Bone marrow (tissue), 2 donors: ENCODE measurements around the gene OSBPL6.

Source experiments
- DNase-seq, 2 donors: peaks; one replicate each; lab custom pipeline; 2025; lab: John Stamatoyannopoulos, UW

The OSBPL6 gene

DNA sequence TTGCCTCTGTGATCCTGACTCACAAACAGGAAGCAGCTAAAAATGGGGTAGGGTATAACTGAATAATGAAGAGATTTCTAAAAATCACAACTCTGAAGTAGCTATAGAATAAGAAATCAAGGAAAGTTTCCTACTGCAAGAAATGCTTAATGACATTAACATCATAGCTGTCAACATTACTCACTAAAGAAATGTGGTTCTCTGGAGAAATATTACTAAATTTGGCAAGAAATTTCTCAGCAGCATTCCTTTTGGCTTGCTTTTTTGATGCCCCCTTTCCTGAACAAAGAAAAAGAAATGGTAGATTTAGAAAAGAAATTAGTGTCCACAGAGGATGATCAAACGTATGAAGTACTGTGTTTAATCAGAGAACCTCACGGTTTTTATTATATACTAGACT is 247.1 kb downstream of the OSBPL6 start:
- DNase-seq = no peak

DNA sequence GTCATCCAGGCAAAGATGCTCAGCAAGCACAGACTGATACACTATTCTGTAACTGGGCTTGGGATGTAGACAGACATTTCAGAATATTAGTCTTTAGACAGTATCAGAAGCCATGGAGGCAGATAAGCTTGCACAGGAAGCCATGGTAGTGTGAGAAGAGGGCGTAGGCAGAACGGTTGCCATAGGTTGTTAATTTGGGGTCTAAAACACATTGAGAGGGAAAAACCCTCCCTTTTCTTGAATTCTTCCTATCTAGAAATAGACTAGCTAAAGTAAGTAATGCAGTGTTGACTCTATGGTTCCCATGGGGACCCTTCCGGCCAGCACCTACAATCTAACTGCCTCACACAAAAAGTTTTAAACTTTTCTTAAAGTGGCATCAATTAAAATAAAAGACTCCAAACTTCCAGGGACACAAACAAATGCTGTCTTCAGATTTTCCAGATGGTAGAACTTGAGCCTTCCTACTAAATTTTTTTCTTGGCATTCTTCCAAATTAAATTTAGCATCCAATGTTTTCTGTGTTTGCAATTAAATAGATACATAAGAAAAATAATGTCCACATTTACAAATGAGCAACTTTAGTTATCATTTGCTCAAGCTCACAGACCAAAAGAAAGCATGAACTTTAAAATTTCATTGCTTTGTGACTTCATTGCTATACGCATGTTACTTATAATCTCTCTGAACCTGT is 254.8 kb downstream of the OSBPL6 start:
- DNase-seq = no peak

DNA sequence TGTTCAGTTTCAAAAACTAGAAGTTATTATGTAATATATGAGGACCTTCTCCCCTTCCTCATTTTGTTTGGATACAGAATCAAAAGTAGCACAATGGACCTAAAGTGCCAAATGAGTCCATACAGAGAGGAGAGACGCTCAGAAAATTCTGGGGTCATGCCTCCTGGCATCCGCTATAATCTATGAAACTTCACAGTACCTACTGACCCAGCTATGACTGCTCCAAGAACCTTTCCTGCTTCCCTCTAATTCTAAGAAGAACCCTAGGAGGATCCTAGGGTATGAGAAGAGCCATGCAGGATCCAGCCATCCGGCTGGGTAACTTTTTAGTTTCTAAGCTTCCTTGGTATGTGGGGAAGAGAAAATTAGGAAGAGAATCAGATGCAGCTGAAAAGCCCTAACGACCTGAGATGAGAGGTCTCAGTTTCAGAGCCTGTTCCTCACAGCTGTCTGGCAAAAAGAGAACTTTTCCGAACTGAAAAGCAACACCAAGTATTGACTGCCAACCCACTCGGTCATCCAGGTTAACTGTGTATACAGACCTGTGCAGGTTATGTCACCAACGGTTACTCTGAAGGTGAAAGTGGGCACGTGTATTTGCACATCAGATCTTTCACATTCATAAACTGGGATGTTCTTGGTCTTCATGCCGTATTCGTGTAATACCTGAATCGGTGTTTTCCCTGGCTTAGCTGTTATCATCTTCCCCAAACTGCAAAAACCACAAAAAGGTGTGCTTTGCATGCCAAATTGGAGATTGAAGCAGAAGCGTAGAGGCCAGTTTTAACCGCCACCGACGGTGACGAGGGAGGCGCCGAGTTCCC is 255.6 kb downstream of the OSBPL6 start:
- no peak for DNase-seq

GRCh38 chr2:178450524-178450773 is 256.1 kb downstream of the OSBPL6 start:
- DNase-seq = peak in 1 of 2 donors; percentile 72

DNA sequence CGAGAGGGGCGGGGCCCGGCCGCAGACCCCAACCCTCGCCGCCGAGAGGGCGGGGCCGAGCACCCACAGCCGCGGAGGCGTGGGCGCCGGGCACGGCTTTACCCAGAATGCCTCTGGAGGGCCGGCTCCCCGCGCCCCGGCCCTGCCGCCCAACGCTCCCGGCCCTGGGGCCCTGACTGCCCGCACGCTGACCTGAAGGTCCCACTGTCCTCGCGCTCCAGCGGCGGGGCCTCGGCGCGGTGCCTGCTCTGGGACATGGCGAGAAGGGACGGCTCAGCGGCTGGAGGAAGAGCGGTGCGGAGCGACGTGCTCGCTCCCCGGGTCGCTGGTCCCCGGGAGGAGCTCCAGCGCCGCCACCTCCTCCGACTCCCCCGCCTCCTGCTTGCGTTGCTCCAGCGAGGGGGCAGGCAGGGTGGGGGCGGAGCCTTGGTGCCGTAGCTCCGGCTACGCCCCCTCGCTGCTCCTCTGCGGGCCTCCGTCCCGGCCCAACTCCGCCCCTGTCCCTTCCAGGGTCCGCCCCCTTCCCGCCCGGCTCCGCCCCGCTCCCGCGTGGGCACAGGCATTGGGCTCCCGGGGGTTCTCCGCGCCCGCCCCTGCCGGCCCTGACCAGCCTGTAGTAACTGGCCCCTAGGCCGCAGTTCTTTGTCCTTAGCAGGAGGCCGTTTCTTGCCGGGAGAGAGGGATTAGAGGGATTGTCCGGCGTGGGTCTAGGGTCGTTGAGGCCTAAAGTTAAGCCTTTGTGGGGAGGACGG is 256.6 kb downstream of the OSBPL6 start, which contains the start of the genes PJVK and PRKRA:
PJVK (plus strand) TSS at position 605 of the 752 bp plus-strand sequence. CDS start 2,032 bp downstream, outside the sequence.
PRKRA (minus strand) TSS at position 402 of the 752 bp plus-strand sequence; CDS start at position 257, 145 bp downstream.
- peak; percentile 90 to 94 for DNase-seq

GRCh38 chr2:178452334-178452733 is 258.0 kb downstream of the OSBPL6 start:
- DNase-seq = no peak
